Keratinocyte (primary cell): ENCODE measurements around the gene STARD8. TPM values are rescaled to one million over a fixed set of nuclear protein-coding genes. Genes with fewer than 3 reads are reported as not detected.

ENCODE experiments used
- DNase-seq: peaks from one replicate; pipeline ENCODE4 v3.0.0-alpha.2; 2011; ENCODE audit warnings: low read depth, missing footprints, low spot score
- FAIRE-seq: peaks from 2 replicates; lab custom pipeline; 2011; peaks lifted over from hg19 to GRCh38; lab: Jason Lieb, UNC
- H2AFZ ChIP-seq: 2 replicates; pipeline ENCODE4 v1.6.0; 2012; ENCODE audit warnings: low read length, control low read depth, inconsistent platforms; ENCODE audit not compliant: control insufficient read depth
- H3K27ac ChIP-seq: 2 replicates; pipeline ENCODE4 v1.5.1; 2011; ENCODE audit warnings: low read length; ENCODE audit not compliant: control insufficient read depth, insufficient read depth
- H3K27me3 ChIP-seq: 3 replicates; pipeline ENCODE4 v1.6.0; 2011; ENCODE audit warnings: low read length; ENCODE audit not compliant: control insufficient read depth, insufficient read depth; ENCODE audit errors: extremely low read depth
- H3K36me3 ChIP-seq, 2 experiments: 2 replicates in 1 of 2; 3 replicates in 1 of 2; pipeline ENCODE4 v1.5.1; 2011; ENCODE audit warnings: low read length in 2 of 2, mild to moderate bottlenecking in 1 of 2; ENCODE audit not compliant: control insufficient read depth in 2 of 2, insufficient read depth in 2 of 2; ENCODE audit errors: extremely low read depth in 1 of 2
- H3K4me1 ChIP-seq: 3 replicates; pipeline ENCODE4 v1.5.1; 2011; ENCODE audit warnings: low read length; ENCODE audit not compliant: control insufficient read depth, insufficient read depth; ENCODE audit errors: extremely low read depth
- H3K4me2 ChIP-seq: 3 replicates; pipeline ENCODE4 v1.6.0; 2011; ENCODE audit warnings: low read depth, low read length; ENCODE audit not compliant: control insufficient read depth, insufficient read depth; ENCODE audit errors: extremely low read depth
- H3K4me3 ChIP-seq, 3 experiments: fragments of 200-600 bp in 1 of 3; sonication (generic) in 1 of 3; 2 replicates in 2 of 3; 3 replicates in 1 of 3; pipeline ENCODE4 v1.5.1; 2011 to 2016; ENCODE audit warnings: low read length in 3 of 3, mild to moderate bottlenecking in 3 of 3, control low read depth in 2 of 3, inconsistent platforms in 1 of 3, low read depth in 1 of 3, mixed read lengths in 1 of 3, mixed run types in 1 of 3, moderate library complexity in 1 of 3; ENCODE audit not compliant: control insufficient read depth in 2 of 3, insufficient read depth in 2 of 3; ENCODE audit errors: extremely low read depth in 1 of 3
- H3K79me2 ChIP-seq: 2 replicates; pipeline ENCODE4 v1.6.0; 2012; ENCODE audit warnings: low read length; ENCODE audit not compliant: control insufficient read depth, insufficient read depth
- H3K9ac ChIP-seq: 3 replicates; pipeline ENCODE4 v1.6.0; 2011; ENCODE audit warnings: low read length; ENCODE audit not compliant: control insufficient read depth, insufficient read depth; ENCODE audit errors: extremely low read depth
- H3K9me1 ChIP-seq: 3 replicates; pipeline ENCODE4 v1.6.0; 2011; ENCODE audit warnings: low read length; ENCODE audit not compliant: control insufficient read depth, insufficient read depth; ENCODE audit errors: extremely low read depth
- H3K9me3 ChIP-seq: 2 replicates; pipeline ENCODE4 v1.5.1; 2012; ENCODE audit warnings: low read depth, low read length; ENCODE audit not compliant: control insufficient read depth
- H4K20me1 ChIP-seq: 3 replicates; pipeline ENCODE4 v1.6.0; 2011; ENCODE audit warnings: low read length; ENCODE audit not compliant: control insufficient read depth, insufficient read depth; ENCODE audit errors: extremely low read depth
- EZH2 ChIP-seq: IDR thresholded peaks from one replicate; pipeline ENCODE4 v1.6.1; 2012; ENCODE audit warnings: inconsistent platforms, mild to moderate bottlenecking, low read length, moderate library complexity
- dilution Hi-C: fragments of 300-500 bp; cut with MboI; formaldehyde crosslinking; loops from one replicate; pipeline ENCODE4 v1.7.0; 2020; ENCODE audit warnings: low sequenced_read_pairs; ENCODE audit not compliant: extremely low pct_ligation_motif_present
- polyA plus RNA-seq, 5 experiments: library from polyadenylated mRNA; depleted of rRNA in 3 of 5; stranded (reverse) in 3 of 5; stranded (forward) in 1 of 5; unstranded in 1 of 5; fragments of >200 nt; gene quantifications; 1 replicate in 1 of 5; 2 replicates in 3 of 5; 3 replicates in 1 of 5; pipeline versions ENCODE4 v1.2.1 to v1.2.3, GENCODE V29; 2011 to 2012; ENCODE audit warnings: missing spikeins in 2 of 5, low read depth in 1 of 5, low replicate concordance in 1 of 5
- TF ChIP-seq, protein P1 (sequence below), 3 experiments: IDR thresholded peaks in 1 of 3; conservative IDR thresholded peaks in 1 of 3; optimal IDR thresholded peaks in 1 of 3; 2 replicates in 2 of 3; 3 replicates in 1 of 3; pipeline versions ENCODE3 to v1.5.1; 2011; ENCODE audit warnings: low read length in 3 of 3, mild to moderate bottlenecking in 3 of 3, moderate library complexity in 2 of 3, control low read depth in 1 of 3, inconsistent platforms in 1 of 3; ENCODE audit not compliant: insufficient read depth in 2 of 3; ENCODE audit errors: extremely low read depth in 1 of 3

The STARD8 gene
- polyA plus RNA-seq, 1 donor (not counting 4 experiments of a cell fraction or from before 2014, with no cell fraction given) = 0.07 TPM

DNA sequence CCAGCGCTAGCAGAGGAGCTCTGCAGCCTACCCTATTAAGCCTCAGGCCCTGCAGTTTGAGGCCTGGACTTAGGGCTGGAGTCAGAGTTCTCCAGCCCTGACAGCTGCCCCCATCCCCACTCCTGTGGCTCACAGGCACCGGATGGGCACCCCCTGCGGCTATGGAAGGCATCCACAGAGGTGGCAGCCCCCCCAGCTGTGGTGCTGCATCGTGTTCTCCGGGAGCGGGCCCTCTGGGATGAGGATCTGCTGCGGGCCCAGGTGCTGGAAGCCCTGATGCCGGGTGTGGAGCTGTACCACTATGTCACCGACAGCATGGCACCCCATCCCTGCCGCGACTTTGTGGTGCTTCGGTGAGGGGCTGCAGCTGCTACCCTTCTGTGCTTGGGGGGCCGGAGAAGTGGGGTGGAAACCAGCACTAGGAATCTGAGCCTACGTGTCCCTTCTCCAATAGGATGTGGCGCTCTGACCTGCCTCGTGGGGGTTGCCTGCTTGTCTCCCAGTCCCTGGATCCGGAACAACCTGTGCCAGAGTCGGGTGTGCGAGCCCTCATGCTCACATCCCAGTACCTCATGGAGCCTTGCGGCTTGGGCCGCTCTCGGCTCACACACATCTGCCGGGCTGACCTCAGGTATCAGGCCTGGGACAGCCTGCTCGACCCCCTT, 76.2 kb downstream of the STARD8 start:
- Histone ChIP-seq H4K20me1 (no peaks in the 10 kb centered on the region), H3K4me2 (no peak overlapping the region), H3K9ac (no peak overlapping the region), H3K4me1 (no peaks in the 10 kb centered on the region), H2AFZ (no peak overlapping the region), H3K36me3 (no peaks in the 10 kb centered on the region), H3K27ac (no peak overlapping the region), H3K9me3 (no peaks in the 10 kb centered on the region), H3K4me3 (no peak overlapping the region), H3K9me1 (no peaks in the 10 kb centered on the region), H3K79me2 (no peaks in the 10 kb centered on the region), H3K27me3 (peaks cover 20% of the 10 kb centered on the region)
- dilution Hi-C loops = no loop called here
- TF ChIP-seq, protein P1, sequence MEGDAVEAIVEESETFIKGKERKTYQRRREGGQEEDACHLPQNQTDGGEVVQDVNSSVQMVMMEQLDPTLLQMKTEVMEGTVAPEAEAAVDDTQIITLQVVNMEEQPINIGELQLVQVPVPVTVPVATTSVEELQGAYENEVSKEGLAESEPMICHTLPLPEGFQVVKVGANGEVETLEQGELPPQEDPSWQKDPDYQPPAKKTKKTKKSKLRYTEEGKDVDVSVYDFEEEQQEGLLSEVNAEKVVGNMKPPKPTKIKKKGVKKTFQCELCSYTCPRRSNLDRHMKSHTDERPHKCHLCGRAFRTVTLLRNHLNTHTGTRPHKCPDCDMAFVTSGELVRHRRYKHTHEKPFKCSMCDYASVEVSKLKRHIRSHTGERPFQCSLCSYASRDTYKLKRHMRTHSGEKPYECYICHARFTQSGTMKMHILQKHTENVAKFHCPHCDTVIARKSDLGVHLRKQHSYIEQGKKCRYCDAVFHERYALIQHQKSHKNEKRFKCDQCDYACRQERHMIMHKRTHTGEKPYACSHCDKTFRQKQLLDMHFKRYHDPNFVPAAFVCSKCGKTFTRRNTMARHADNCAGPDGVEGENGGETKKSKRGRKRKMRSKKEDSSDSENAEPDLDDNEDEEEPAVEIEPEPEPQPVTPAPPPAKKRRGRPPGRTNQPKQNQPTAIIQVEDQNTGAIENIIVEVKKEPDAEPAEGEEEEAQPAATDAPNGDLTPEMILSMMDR (optimal IDR thresholded peaks at IDR 0.05 in 1 of 3, IDR thresholded peaks at IDR 0.05 in 1 of 3, conservative IDR thresholded peaks at IDR 0.05 in 1 of 3; ENCODE audit: extremely low read depth in 1 of 3, insufficient read depth in 2 of 3, low read length in 3 of 3) = no peak
- no peak for TF ChIP-seq EZH2
- DNase-seq (no peak), FAIRE-seq (no peak)

DNA sequence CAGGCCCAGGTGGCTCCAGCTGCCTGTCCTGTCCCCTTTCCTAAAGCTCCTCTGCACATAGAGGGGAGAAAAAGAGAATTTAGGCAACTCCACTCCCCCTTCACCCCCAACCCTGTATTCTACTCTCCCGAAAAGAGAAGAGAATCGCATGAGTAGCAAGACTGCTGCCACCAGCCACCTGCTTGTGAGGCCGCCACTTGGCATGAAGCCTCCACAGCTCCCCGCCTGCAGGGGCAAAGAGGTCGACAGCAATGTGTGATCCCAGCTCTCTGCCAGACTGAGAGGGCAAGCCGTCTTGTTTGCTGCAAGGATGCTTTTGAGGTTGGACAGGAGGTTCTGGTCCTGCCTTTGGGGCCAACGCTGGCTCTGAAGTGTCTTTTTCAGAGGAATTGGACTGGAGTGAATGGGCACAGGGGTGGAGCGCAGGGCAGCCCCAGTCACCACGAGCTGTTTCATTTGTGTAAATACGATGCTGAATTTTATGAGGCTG, 77.1 kb downstream of the STARD8 start:
- Histone ChIP-seq H3K36me3 (no peaks in the 10 kb centered on the region), H3K9me1 (no peaks in the 10 kb centered on the region), H3K4me3 (no peak overlapping the region), H3K9me3 (no peaks in the 10 kb centered on the region), H3K27ac (no peak overlapping the region), H3K4me2 (no peak overlapping the region), H2AFZ (no peak overlapping the region), H3K4me1 (no peaks in the 10 kb centered on the region), H3K9ac (no peak overlapping the region), H4K20me1 (no peaks in the 10 kb centered on the region), H3K79me2 (no peaks in the 10 kb centered on the region), H3K27me3 (peaks cover 20% of the 10 kb centered on the region)
- FAIRE-seq (no peak), DNase-seq (no peak)
- TF ChIP-seq, protein P1 (optimal IDR thresholded peaks at IDR 0.05 in 1 of 3, IDR thresholded peaks at IDR 0.05 in 1 of 3, conservative IDR thresholded peaks at IDR 0.05 in 1 of 3; ENCODE audit: extremely low read depth in 1 of 3, insufficient read depth in 2 of 3, low read length in 3 of 3) = no peak
- TF ChIP-seq EZH2 = no peak
- dilution Hi-C loops = no loop called here
